ENCODE data around the gene IFNA21.
"Not testable (repeated sequence)": the region's sequence is repeated elsewhere in the genome, so short reads cannot be mapped to it uniquely, and the experiment has no call there.

The IFNA21 gene

DNA sequence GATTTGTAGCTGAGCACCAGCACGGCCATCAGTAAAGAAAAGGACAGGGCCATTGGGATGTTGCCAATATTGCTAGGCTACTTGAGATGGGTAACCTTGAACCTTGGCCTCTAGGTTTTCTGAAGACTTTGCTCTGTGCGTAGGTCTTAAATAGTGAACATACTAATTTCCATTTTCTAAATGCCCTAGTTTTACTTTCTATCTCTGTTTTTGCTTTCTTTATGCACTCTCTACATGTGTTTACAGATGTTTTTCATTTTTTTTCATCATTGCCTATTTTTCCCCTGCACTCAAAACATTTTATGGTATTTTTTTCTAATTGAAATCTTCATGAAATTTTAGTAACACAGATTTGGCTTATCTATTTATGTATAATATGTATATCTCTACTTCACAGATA lies at the start of gene IFNA21:
TSS of gene IFNA21 (minus strand) at position 101 of the 400 bp plus-strand sequence. CDS start at position 53, 48 bp downstream.
- DNase-seq; H3K4me1 Mint-ChIP-seq; ATAC-seq; H3K36me3 Mint-ChIP-seq (ENCODE audit: low read depth); H3K9me3 Mint-ChIP-seq; H3K4me3 Mint-ChIP-seq; H3K27me3 Mint-ChIP-seq; H3K27ac Mint-ChIP-seq: not testable (repeated sequence)

DNA sequence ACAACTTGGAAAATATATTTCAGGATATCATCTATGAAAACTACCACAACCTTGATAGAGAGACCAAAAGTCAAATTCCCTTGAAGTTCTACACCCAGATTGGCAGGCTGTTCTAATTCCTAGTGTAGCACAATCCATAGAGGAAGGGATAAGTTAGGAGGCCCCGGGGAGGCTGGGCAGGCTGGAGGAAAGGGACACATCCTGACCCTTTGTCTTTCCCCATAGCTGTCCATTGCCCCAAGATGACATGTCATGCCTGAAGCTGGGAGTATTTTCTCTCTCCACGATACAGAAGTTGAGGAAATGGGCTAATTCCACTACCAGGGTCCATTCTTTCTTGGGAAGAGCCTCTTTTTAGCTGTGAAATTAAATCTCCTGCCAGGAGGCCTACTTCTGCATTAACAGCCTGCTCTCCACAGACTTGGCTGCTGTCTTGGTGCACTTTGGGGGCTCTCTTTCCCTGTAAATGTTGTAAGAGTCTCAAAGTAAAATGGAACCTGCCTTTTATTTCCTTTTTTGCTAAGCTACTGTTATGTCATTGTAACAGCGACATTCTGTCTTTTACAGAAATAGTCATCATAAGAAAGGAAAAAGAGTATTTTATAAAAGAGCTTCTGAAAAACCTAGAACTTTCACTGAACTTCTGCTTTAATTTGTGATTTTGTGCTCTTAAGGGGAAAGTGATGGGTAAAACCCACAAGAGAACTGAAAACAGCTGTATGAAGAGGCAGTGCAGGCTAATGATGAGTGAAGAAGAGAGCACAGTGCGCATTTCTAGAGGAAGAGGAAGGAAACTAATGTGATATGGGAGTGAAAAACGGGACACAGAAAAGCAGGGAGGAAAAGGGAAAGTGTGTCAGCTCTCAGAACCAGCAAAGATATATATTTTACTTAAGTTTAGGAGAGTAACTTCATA lies 47.2 kb upstream of the IFNA21 start:
- H3K27ac Mint-ChIP-seq; DNase-seq; H3K4me1 Mint-ChIP-seq; H3K36me3 Mint-ChIP-seq (ENCODE audit: low read depth); H3K9me3 Mint-ChIP-seq; ATAC-seq: not testable (repeated sequence)
- Mint-ChIP-seq H3K27me3 (peaks cover 11% of the 10 kb centered on the region), H3K4me3 (peak overlapping the region; percentile 11)

DNA sequence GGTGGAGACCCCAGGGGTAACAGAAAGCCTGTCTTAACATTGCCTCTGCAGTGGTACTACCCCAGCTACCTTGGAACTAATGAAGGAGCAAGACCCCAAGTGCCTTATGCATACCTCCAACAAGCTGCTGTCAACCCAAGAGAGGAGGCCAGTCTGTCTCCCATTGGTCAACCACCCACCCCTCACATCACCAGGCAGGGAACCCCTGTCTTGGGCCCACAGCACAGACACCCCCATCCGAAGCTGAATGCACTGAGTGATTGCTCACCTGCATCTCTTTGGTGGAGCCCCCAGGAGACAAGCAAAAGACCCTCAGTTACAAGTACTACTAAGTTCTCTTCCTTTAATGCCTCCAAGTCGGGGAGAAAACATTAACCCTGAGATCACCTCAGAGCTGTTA lies 45.7 kb upstream of the IFNA21 start:
- H3K9me3 Mint-ChIP-seq, ATAC-seq, DNase-seq: not testable (repeated sequence)

GRCh38 chr9:21210782-21211181 lies 44.3 kb upstream of the IFNA21 start:
- not testable (repeated sequence) for DNase-seq; H3K4me1 Mint-ChIP-seq; H3K27ac Mint-ChIP-seq; ATAC-seq; H3K4me3 Mint-ChIP-seq; H3K36me3 Mint-ChIP-seq (ENCODE audit: low read depth); H3K27me3 Mint-ChIP-seq; H3K9me3 Mint-ChIP-seq

More for the DNA sequence above, 45.7 kb upstream of the IFNA21 start:
- H3K27me3 Mint-ChIP-seq; H3K4me3 Mint-ChIP-seq; H3K36me3 Mint-ChIP-seq (ENCODE audit: low read depth); H3K27ac Mint-ChIP-seq; H3K4me1 Mint-ChIP-seq: not testable (repeated sequence)

GRCh38 chr9:21210311-21210710 lies 43.9 kb upstream of the IFNA21 start:
- Mint-ChIP-seq H3K27me3 (peaks cover 6% of the 10 kb centered on the region), H3K4me3 (no peak overlapping the region), H3K9me3 (no peaks in the 10 kb centered on the region), H3K4me1 (peaks cover 6% of the 10 kb centered on the region), H3K36me3 (ENCODE audit: low read depth) (no peaks in the 10 kb centered on the region), H3K27ac (no peak overlapping the region)
- DNase-seq (no peak), ATAC-seq (no peak)

DNA sequence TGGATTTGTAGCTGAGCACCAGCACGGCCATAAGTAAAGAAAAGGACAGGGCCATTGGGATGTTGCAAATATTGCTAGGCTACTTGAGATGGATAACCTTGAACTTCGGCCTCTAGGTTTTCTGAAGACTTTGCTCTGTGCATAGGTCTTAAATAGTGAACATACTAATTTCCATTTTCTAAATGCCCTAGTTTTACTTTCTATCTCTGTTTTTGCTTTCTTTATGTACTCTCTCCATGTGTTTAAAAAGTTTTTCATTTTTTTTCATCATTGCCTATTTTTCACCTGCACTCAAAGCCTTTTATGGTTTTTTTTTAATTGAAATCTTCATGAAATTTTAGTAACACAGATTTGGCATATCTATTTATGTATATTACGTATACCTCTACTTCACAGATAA lies 40.6 kb upstream of the IFNA21 start, which contains the start of gene IFNA10:
TSS of gene IFNA10 (minus strand) at position 101 of the 400 bp plus-strand sequence. CDS start at position 55, 46 bp downstream.
- not testable (repeated sequence) for H3K27ac Mint-ChIP-seq; H3K36me3 Mint-ChIP-seq (ENCODE audit: low read depth); H3K4me1 Mint-ChIP-seq; DNase-seq; H3K9me3 Mint-ChIP-seq; ATAC-seq; H3K4me3 Mint-ChIP-seq
- H3K27me3 Mint-ChIP-seq: peaks cover 12% of the 10 kb centered on the region

DNA sequence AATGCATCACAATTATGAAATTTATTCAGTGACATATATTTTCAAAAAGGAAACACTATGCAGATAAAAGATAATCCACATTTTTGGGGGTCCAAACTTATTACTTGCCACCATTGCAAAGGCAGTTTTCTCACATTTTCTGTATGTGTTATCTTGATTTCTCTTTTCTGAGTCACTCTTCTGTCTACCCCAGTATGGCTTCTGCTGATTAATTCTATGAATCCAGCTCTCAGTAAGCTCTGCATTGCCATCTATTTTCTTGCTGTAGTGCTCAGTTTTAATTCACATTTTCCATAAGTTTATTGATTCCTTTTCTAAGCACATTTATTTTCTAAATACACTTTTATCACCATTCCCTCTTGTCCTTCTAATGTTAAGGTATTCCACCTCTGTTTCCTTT lies 38.7 kb upstream of the IFNA21 start:
- Mint-ChIP-seq H3K4me1 (peaks cover 13% of the 10 kb centered on the region), H3K9me3 (no peaks in the 10 kb centered on the region), H3K27ac (no peak overlapping the region), H3K27me3 (peaks cover 13% of the 10 kb centered on the region), H3K36me3 (ENCODE audit: low read depth) (no peaks in the 10 kb centered on the region), H3K4me3 (no peak overlapping the region)
- DNase-seq (no peak), ATAC-seq (no peak)

DNA sequence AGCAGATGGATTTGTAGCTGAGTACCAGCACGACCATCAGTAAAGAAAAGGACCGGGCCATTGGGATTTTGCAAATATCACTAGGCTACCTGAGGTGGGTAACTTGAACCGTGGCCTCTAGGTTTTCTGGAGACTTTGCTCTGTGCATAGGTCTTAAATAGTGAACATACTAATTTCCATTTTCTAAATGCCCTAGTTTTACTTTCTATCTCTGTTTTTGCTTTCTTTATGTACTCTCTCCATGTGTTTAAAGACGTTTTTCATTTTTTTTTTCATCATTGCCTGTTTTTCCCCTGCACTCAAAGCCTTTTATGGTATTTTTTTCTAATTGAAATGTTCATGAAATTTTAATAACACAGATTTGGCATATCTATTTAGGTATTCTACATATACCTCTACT lies 35.6 kb upstream of the IFNA21 start, which contains the start of gene IFNA7:
TSS of gene IFNA7 (minus strand) at position 101 of the 400 bp plus-strand sequence. CDS start at position 61, 40 bp downstream.
- H3K9me3 Mint-ChIP-seq; H3K27ac Mint-ChIP-seq; H3K36me3 Mint-ChIP-seq (ENCODE audit: low read depth); H3K4me3 Mint-ChIP-seq; DNase-seq; ATAC-seq: not testable (repeated sequence)
- Mint-ChIP-seq H3K4me1 (peaks cover 13% of the 10 kb centered on the region), H3K27me3 (peaks cover 13% of the 10 kb centered on the region)

- not testable (repeated sequence) for H3K27ac Mint-ChIP-seq; H3K4me1 Mint-ChIP-seq; H3K36me3 Mint-ChIP-seq (ENCODE audit: low read depth); H3K9me3 Mint-ChIP-seq; H3K27me3 Mint-ChIP-seq
- peak; percentile 24 for DNase-seq
- peak overlapping the region; percentile 39 for H3K4me3 Mint-ChIP-seq
- peak; percentile 76 for ATAC-seq
Measured at GRCh38 chr9:21194867-21195776, 28.7 kb upstream of the IFNA21 start.

GRCh38 chr9:21187487-21187886 lies 21.0 kb upstream of the IFNA21 start, which contains the start of gene IFNA4:
Gene IFNA4, minus strand, starts transcription at chr9:21187587. Its CDS starts 56 bp downstream, at chr9:21187531.
- H3K27me3 Mint-ChIP-seq; H3K27ac Mint-ChIP-seq; H3K9me3 Mint-ChIP-seq; H3K4me3 Mint-ChIP-seq; H3K36me3 Mint-ChIP-seq (ENCODE audit: low read depth); ATAC-seq; H3K4me1 Mint-ChIP-seq; DNase-seq: not testable (repeated sequence)

DNA sequence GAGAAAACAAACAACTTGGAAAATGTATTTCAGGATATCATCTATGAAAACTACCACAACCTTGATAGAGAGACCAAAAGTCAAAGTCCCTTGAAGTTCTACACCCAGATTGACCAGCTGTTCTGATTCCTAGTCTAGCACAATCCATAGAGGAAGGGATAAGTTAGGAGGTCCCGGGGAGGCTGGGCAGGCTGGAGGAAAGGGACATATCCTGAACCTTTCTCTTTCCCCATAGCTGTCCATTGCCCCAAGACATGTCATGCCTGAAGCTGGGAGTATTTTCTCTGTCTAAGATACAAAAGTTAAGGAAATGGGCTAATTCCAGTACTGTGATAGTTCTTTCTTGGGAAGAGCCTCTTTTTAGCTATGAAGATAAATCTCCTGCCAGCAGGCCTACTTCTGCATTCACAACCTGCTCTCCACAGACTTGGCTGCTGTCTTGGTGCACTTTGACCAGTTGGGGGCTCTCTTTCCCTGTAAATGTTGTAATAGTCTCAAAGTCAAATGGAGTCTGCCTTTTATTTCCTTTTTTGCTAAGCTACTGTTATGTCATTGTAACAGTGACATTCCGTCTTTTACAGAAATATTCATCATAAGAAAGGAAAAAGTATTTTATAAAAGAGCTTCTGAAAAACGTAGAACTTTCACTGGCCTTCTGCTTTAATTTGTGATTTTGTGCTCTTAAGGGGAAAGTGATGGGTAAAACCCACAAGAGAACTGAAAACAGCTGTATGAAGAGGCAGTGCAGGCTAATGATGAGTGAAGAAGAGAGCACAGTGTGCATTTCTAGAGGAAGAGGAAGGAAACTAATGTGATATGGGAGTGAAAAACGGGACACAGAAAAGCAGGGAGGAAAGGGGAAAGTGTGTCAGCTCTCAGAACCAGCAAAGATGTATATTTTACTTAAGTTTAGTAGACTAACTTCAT lies 16.6 kb upstream of the IFNA21 start:
- H3K36me3 Mint-ChIP-seq (ENCODE audit: low read depth); H3K27me3 Mint-ChIP-seq; H3K9me3 Mint-ChIP-seq; H3K4me1 Mint-ChIP-seq; H3K4me3 Mint-ChIP-seq; H3K27ac Mint-ChIP-seq: not testable (repeated sequence)
- ATAC-seq (peak; percentile 66), DNase-seq (peak; percentile 8)

DNA sequence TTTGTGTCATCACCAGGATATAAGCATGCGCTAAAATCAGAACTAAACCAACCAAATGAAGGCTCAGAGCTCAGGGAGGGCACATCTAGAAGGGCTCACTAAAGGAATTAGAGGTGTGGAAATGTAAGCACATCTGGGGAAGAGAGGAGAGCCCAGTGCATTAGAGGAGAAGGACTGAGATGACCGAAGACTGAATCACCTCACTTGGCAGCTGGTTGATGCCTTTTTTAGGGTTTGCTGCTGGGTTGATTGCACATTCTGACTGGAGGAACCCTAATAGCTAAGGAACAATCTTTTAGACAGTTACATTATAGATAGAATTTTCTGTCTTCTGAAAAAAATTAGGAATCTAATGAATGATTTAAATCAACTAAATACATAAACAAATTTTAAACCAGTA lies 8.2 kb upstream of the IFNA21 start:
- Mint-ChIP-seq H3K27ac (no peak overlapping the region), H3K4me3 (no peak overlapping the region), H3K4me1 (no peaks in the 10 kb centered on the region), H3K9me3 (no peaks in the 10 kb centered on the region), H3K36me3 (ENCODE audit: low read depth) (no peaks in the 10 kb centered on the region), H3K27me3 (peaks cover 2% of the 10 kb centered on the region)
- DNase-seq (no peak), ATAC-seq (no peak)

GRCh38 chr9:21172156-21172555 lies 5.7 kb upstream of the IFNA21 start:
- no peaks in the 10 kb centered on the region for H3K4me1 Mint-ChIP-seq
- H3K27ac Mint-ChIP-seq: no peak overlapping the region
- peaks cover under 1% of the 10 kb centered on the region for H3K27me3 Mint-ChIP-seq
- no peak overlapping the region for H3K4me3 Mint-ChIP-seq
- no peaks in the 10 kb centered on the region for H3K9me3 Mint-ChIP-seq
- DNase-seq: no peak
- no peaks in the 10 kb centered on the region for H3K36me3 Mint-ChIP-seq (ENCODE audit: low read depth)
- no peak for ATAC-seq

- ATAC-seq (no peak), DNase-seq (no peak)
- Mint-ChIP-seq H3K27me3 (no peaks in the 10 kb centered on the region), H3K4me3 (no peak overlapping the region), H3K27ac (no peak overlapping the region), H3K9me3 (no peaks in the 10 kb centered on the region), H3K4me1 (no peaks in the 10 kb centered on the region), H3K36me3 (ENCODE audit: low read depth) (no peaks in the 10 kb centered on the region)
Measured at GRCh38 chr9:21171351-21171750, 4.9 kb upstream of the IFNA21 start.
